K562 (cell line): ENCODE measurements around the gene CORO2A. TPM values are rescaled to one million over a fixed set of nuclear protein-coding genes. Genes with fewer than 3 reads are reported as not detected.

ENCODE experiments used
- ATF6 ChIP-seq: sonication (generic); formaldehyde crosslinking; IDR thresholded peaks from 2 replicates; pipeline ENCODE4 v1.4.0; 2020; ENCODE audit warnings: mild to moderate bottlenecking, missing genetic modification reagents
- CBX3 ChIP-seq, 2 experiments: IDR thresholded peaks; 1 replicate in 1 of 2; 2 replicates in 1 of 2; pipeline ENCODE4 v1.6.1; 2012; ENCODE audit warnings: inconsistent platforms in 2 of 2, low read length in 2 of 2, borderline replicate concordance in 1 of 2, control low read depth in 1 of 2
- FOXP1 ChIP-seq: sonication (generic); formaldehyde crosslinking; IDR thresholded peaks from 2 replicates; pipeline ENCODE4 v1.8.0; 2022; ENCODE audit warnings: mild to moderate bottlenecking, missing genetic modification reagents
- GMEB1 ChIP-seq: fragments of 250-450 bp; sonication (Bioruptor Pico); IDR thresholded peaks from 2 replicates; pipeline ENCODE4 v1.4.0; 2020; ENCODE audit warnings: mild to moderate bottlenecking
- HDAC3 ChIP-seq: fragments of 450-650 bp; IDR thresholded peaks from 2 replicates; pipeline ENCODE4 v1.6.1; 2018; ENCODE audit warnings: borderline replicate concordance, mild to moderate bottlenecking, moderate library complexity; ENCODE audit not compliant: partially characterized antibody
- HEY1 ChIP-seq: fragments of 250-450 bp; sonication (Bioruptor Pico); IDR thresholded peaks from 2 replicates; pipeline ENCODE4 v1.5.0; 2020; ENCODE audit warnings: mild to moderate bottlenecking, moderate library complexity, borderline replicate concordance
- IFI16 ChIP-seq: fragments of 250-450 bp; sonication (Bioruptor Pico); IDR thresholded peaks from 2 replicates; pipeline ENCODE4 v2.1.2; 2022; ENCODE audit warnings: mild to moderate bottlenecking, inconsistent platforms
- MLLT1 ChIP-seq, 2 experiments: fragments of 450-650 bp; IDR thresholded peaks; 2 replicates each; pipeline ENCODE4 v1.6.1; 2016
- PCBP1 ChIP-seq: fragments of 200-400 bp; formaldehyde crosslinking; IDR thresholded peaks from 2 replicates; pipeline ENCODE4 v1.6.1; 2018; ENCODE audit warnings: mild to moderate bottlenecking, low read depth, low read length; ENCODE audit not compliant: poor library complexity, severe bottlenecking
- PTTG1 ChIP-seq: fragments of 450-650 bp; IDR thresholded peaks from 2 replicates; pipeline ENCODE4 v1.6.1; 2016; ENCODE audit warnings: low read depth, mild to moderate bottlenecking, missing genetic modification characterization, missing compliant biosample characterization
- PYGO2 ChIP-seq: fragments of 450-650 bp; IDR thresholded peaks from 2 replicates; pipeline ENCODE4 v1.6.1; 2016; ENCODE audit warnings: mild to moderate bottlenecking, missing genetic modification characterization, moderate library complexity, missing compliant biosample characterization
- SIN3A ChIP-seq, 2 experiments: fragments of 150-350 bp in 1 of 2; IDR thresholded peaks; 2 replicates each; pipeline ENCODE4 v1.6.1; 2011 to 2016; ENCODE audit warnings: borderline replicate concordance in 2 of 2, low read depth in 2 of 2, low read length in 2 of 2, mild to moderate bottlenecking in 2 of 2, moderate library complexity in 2 of 2; ENCODE audit not compliant: control insufficient read depth in 1 of 2
- TAF7 ChIP-seq: fragments of 450-650 bp; IDR thresholded peaks from 2 replicates; pipeline ENCODE4 v1.6.1; 2016; ENCODE audit warnings: missing genetic modification characterization, missing compliant biosample characterization
- YBX1 ChIP-seq: fragments of 450-650 bp; IDR thresholded peaks from 2 replicates; pipeline ENCODE4 v1.7.1; 2016; ENCODE audit warnings: mild to moderate bottlenecking
- ZNF146 ChIP-seq: IDR thresholded peaks from one replicate; pipeline ENCODE4 v1.6.1; 2018; ENCODE audit warnings: missing compliant biosample characterization; ENCODE audit not compliant: unreplicated experiment
- ZNF3 ChIP-seq: fragments of 250-450 bp; sonication (Bioruptor Pico); IDR thresholded peaks from 2 replicates; pipeline ENCODE4 v1.5.0; 2021; ENCODE audit warnings: mild to moderate bottlenecking, moderate library complexity
- ZNF398 ChIP-seq: fragments of 250-450 bp; sonication (Bioruptor Pico); IDR thresholded peaks from 2 replicates; pipeline ENCODE4 v1.8.0; 2021; ENCODE audit warnings: moderate library complexity, mild to moderate bottlenecking, inconsistent platforms
- ZNF436 ChIP-seq: fragments of 250-450, 450-650 bp; sonication (Bioruptor Pico); formaldehyde crosslinking; IDR thresholded peaks from 2 replicates; pipeline ENCODE4 v1.7.0; 2020; ENCODE audit warnings: mild to moderate bottlenecking
- ZNF696 ChIP-seq: fragments of 250-450 bp; sonication (Bioruptor Pico); conservative IDR thresholded peaks from 2 replicates; pipeline ENCODE4 v1.4.0; 2020; ENCODE audit warnings: mild to moderate bottlenecking, moderate library complexity
- ZNF75A ChIP-seq: fragments of 450-650 bp; formaldehyde crosslinking; IDR thresholded peaks from 2 replicates; pipeline ENCODE4 v1.4.0; 2020; ENCODE audit warnings: mild to moderate bottlenecking
- polyA plus RNA-seq, 8 experiments: library from polyadenylated mRNA; depleted of rRNA in 4 of 8; stranded (reverse) in 5 of 8; unstranded in 3 of 8; fragments of >200 nt; fragmentation: Nextera tagmentation in 2 of 8; fragmentation: Illumina TruSeq in 1 of 8; extraction: Ambion mirVana in 2 of 8; extraction: Trizol in 1 of 8; gene quantifications; 2 replicates each; pipeline versions ENCODE4 v1.2.1 to v1.2.3, GENCODE V29; 2011 to 2014; ENCODE audit warnings: inconsistent platforms in 1 of 8, missing spikeins in 1 of 8
- total RNA-seq, 7 experiments: library from RNA; depleted of rRNA in 6 of 7; stranded (reverse); fragments of >200 nt in 6 of 7; fragmentation: Illumina TruSeq in 2 of 7; extraction: Trizol in 2 of 7; gene quantifications; 2 replicates each; pipeline versions ENCODE4 v1.2.1 to v1.2.3, GENCODE V29; 2011 to 2021; ENCODE audit warnings: low replicate concordance in 1 of 7

Gene CORO2A
- total and polyA plus RNA-seq, 9 of the 15 experiments (the other 6 are each of a cell fraction or from before 2014, with no cell fraction given): 9.5 to 26.6 (median 18.0) TPM

- TF ChIP-seq FOXP1 (CRISPR knock-in tag) (0 out of 2 replicates have a peak, but pooled peaks have one; percentile 61), ZNF696 (CRISPR knock-in tag) (no peak), ZNF436 (CRISPR knock-in tag) (no peak), PYGO2 (tag) (no peak), TAF7 (tag) (no peak), YBX1 (no peak), ATF6 (CRISPR knock-in tag) (peak; percentile 89), PCBP1 (peak; percentile 71), ZNF3 (no peak), HDAC3 (no peak), ZNF398 (CRISPR knock-in tag) (no peak), GMEB1 (no peak), PTTG1 (tag) (no peak), SIN3A (IDR thresholded peaks at IDR 0.05; ENCODE audit: borderline replicate concordance in 2 of 2, control insufficient read depth in 1 of 2, low read depth in 2 of 2, low read length in 2 of 2) (peak in 1 of 2 experiments; percentile 8; a peak in 1 of 4 replicates), CBX3 (IDR thresholded peaks at IDR 0.05; ENCODE audit: borderline replicate concordance in 1 of 2, low read length in 2 of 2) (0 out of 3 replicates have a peak, but pooled peaks of 1 of the 2 experiments have one; percentile 1), ZNF146 (CRISPR knock-in tag) (no peak), IFI16 (CRISPR knock-in tag) (no peak), MLLT1 (IDR thresholded peaks at IDR 0.05) (no peak), HEY1 (CRISPR knock-in tag) (no peak), ZNF75A (CRISPR knock-in tag) (no peak)
These were observed 73.5 kb downstream of the CORO2A start, which contains the start of gene TRIM14 (continued) for GRCh38 chr9:98118640-98119601.
